ENCODE measurements around the gene FHIT.
"Not testable (repeated sequence)": the region's sequence is repeated elsewhere in the genome, so short reads cannot be mapped to it uniquely, and the experiment has no call there.

Gene FHIT

DNA sequence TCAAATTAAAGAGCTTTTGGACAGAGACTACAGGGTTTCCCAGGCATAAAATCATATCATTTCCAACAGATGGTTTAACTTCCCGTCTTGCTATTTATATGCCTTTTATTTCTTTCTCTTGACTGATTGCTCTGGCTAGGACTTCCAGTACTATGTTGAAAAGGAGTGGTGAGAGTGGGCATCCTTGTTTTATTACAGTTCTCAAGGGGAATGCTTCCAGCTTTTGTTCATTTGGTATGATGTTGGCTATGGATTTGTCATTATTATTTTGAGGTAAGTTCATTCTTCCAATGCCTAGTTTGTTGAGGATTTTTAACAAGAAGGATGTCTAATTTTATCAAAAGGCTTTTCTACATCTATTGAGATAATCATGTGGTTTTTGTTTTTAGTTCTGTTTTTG lies 1304.9 kb downstream of the FHIT start:
- DNase-seq = no peak

GRCh38 chr3:59940718-59941117 lies 1310.5 kb downstream of the FHIT start:
- DNase-seq = no peak

DNA sequence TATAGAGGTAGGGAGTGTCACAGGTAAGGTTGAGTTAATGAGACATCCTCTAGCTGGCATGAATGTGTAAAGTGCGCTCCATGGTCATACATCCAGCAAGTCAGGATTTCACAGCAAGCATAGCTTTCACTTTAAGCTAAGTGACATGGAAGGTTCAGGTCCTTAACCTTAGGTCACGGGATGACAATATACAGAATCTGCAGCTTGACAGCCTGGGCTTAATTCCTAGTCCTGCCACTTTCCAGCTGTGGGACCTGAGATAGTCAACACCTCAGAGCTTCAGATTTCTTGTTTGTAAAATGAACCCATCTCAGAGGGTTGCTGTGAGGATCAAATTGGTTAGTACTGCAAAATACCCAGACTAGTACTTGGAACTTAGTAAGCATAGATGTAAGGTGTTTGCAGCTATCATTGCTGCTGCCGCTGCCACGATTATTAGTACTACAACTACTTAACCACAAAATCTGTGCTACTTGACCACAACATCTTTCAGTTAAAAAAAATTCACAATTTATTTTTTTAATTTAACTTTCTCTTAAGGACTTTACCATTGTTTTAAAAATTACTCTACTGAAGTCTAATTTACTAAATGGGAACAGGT lies 1311.3 kb downstream of the FHIT start:
- DNase-seq = no peak

- DNase-seq = no peak
These were observed 1312.4 kb downstream of the FHIT start for GRCh38 chr3:59938828-59939227.

DNA sequence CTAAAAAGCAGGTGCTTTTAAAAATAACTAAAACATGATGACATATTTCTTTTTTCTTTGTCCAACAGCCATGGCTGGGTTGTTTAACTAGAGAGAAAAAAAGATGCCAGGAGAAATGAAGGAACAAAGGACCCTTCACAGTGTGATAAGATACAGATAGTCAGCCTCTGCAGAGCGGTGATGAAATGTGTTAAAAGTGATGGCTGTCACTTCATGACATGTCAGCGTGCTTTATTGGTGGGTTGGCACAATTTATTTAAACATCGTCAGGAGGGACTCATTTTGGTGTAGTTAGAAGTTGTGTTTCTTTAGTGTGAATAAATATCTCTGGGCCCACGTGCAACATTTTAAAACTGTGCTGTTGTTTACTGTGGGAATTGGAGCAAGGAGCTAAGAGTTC lies 1314.1 kb downstream of the FHIT start:
- no peak for DNase-seq

- no peak for DNase-seq
These were observed 1314.8 kb downstream of the FHIT start for GRCh38 chr3:59936472-59936871.

DNA sequence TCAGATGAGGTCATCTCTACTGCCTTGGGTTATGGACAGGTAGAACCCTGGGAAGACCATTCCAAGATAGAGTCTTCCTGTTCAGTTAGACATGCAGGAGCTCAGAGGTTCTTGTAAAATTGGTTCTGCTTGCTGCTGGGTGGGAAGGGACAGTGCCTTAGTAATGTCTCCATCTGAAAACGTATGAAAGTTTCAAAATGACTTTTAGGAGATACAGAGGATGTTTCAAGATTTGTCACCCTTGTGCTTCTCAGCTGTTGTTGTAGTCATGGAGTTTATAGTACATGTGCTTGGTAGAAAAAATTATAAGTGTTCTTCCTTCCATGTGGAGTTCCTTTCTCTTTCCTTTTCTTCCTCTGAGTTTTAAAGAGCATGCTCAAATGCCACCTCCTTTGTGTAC lies 1316.2 kb downstream of the FHIT start:
- no peak for DNase-seq

GRCh38 chr3:59934560-59934959 lies 1316.7 kb downstream of the FHIT start:
- DNase-seq = not testable (repeated sequence)

- no peak for DNase-seq
These were observed 1321.1 kb downstream of the FHIT start for GRCh38 chr3:59930170-59930569.

- DNase-seq = no peak
These were observed 1324.2 kb downstream of the FHIT start for GRCh38 chr3:59927056-59927455.

- DNase-seq = no peak
These were observed 1325.3 kb downstream of the FHIT start for GRCh38 chr3:59925946-59926345.

- DNase-seq = no peak
These were observed 1329.1 kb downstream of the FHIT start for GRCh38 chr3:59922192-59922591.

DNA sequence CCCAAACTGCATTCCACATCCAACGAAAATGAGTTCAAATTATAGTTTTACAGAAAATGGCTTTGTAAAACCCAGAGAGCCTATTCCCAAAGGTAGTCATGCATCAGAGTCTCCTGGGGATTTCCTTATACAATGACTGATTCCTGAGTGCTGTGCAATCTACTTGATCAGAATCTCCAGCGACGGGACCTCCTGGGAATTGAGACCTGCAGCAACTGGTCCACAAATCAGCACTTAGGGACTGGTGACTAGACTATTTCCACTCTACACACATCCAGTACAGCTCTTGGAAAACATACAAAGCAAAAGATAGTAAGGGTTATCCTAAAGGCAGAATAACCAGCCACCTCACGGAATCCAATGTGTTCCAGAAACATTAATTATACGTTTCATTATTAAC lies 1330.4 kb downstream of the FHIT start:
- DNase-seq = no peak

GRCh38 chr3:59919586-59919985 lies 1331.7 kb downstream of the FHIT start:
- DNase-seq = no peak

DNA sequence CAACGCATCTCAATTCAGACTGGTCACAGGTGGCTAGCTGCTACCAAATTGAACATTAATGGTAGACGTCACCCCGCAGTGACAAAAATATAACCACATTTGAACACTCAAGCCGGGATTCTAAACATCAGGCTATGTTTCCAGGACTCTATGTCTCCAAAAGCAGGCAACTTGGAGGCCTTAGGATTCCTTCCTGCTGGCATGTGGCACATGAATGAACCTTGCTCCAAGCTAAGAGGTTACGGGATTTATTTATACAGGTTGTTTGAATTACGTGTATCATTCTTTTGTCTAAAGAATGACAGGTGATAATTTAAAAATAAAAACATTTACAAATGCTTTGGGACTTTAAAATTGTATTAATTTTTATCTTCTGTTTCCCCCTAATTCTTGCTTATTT lies 1337.0 kb downstream of the FHIT start:
- DNase-seq = no peak

DNA sequence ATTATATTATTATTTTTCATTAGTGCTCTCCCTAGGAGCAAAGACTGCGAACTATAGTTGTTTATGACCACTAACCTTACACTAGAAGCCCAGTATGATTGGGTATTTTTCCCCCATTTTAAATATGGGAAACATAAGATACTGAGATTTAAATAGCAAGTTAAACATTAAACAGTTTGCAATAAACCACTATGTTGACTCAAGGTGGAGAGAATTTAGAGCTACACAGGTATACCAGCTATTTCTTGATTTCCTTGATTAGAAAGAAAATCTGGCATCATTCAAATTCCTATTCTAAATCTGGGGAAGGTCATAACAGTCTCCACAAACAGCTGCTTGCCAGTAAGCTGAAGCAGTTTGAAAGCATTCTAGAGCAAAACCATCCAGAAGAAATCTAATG lies 1337.6 kb downstream of the FHIT start:
- no peak for DNase-seq

DNA sequence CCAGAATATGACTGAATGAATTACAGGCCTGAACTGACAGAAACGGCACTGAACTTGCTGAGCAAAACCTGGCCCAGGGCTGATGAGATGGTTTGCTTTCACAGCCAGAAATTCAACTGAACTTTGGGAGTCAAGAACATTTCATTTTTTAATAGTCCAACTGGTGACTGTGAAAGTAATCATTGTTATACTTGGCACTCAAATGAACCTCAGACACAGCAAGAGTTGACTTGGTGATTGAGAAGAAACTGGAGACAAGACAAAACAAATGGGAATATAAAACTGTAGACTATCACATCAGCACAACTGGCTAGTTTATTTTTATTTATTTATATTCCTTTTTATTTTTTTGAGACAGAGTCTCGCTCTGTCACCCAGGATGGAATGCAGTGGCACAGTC lies 1342.6 kb downstream of the FHIT start:
- no peak for DNase-seq

DNA sequence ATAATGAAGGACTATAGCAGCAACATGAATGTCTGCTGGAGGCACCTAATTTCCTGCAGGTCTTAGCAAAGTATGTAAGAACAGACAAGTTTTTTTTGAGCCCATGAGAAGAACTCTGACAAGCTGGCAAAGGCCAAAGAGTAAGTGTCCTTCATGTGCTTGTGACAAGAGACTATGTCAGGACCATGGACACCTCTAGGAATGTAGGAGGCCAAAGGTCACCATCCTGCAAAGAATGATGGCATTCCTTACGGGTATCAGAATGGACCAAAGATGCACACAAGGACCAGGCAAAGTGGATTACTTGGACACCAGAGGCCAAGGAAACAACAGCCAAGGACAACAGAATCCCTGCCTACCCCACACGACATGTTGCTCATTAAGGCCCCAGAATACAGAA lies 1343.0 kb downstream of the FHIT start:
- DNase-seq = no peak

- DNase-seq = no peak
These were observed 1347.0 kb downstream of the FHIT start for GRCh38 chr3:59904296-59904695.

DNA sequence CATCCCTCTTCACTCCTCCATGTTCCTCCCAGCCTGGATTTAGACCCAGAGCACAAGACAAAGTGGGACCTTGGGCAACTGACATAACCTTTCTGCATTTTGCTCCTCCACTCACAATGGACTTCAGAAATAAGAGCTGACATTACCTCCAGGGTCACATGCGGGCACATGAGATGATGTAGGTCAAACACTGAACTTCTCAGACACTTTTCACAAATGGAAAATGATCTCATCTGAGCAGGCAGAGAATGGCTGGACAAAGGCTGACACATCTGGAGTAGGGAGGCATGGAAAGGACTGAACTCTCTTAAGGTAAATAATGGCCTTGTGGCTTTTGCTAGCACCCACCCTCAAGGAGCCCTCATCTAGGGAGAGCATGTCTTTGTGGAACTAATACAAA lies 1352.2 kb downstream of the FHIT start:
- no peak for DNase-seq

- no peak for DNase-seq
These were observed 1355.3 kb downstream of the FHIT start for GRCh38 chr3:59895972-59896371.

GRCh38 chr3:59894425-59895121 lies 1356.7 kb downstream of the FHIT start:
- DNase-seq = no peak

DNA sequence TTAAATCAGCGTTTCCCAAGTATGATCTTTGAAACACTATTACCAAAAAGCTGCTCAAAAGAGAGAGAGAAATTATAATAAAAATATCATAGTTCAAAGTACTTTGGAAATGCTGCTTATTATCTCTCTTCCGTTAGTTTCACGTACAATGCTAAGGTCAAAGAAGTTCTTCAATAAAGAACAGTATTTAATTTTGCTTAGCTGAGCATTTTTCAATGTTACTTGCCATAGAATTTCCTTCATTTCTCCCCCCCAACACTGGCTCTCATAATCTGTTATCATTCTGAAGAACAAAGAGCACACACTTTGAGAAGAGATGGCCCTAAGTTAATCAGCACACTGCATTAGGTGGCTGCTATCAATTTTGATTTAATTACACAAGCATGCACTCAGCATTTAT lies 1360.6 kb downstream of the FHIT start:
- DNase-seq = no peak

GRCh38 chr3:59886790-59887189 lies 1364.5 kb downstream of the FHIT start:
- DNase-seq = no peak

- DNase-seq = no peak
These were observed 1365.3 kb downstream of the FHIT start for GRCh38 chr3:59885899-59886400.
